Stimulated activated CD4-positive, alpha-beta T cell treated with anti-CD3 and anti-CD28 coated beads, Interleukin-2, amount 100 ng/mL, for 24 hours (primary cell): ENCODE results near the gene HYI.
"Not testable (repeated sequence)": the region's sequence is repeated elsewhere in the genome, so short reads cannot be mapped to it uniquely, and the experiment has no call there.

Source experiments
- DNase-seq, 2 donors: peaks; one replicate each; pipeline ENCODE4 v3.0.0-alpha.2; 2020

HYI gene

DNA sequence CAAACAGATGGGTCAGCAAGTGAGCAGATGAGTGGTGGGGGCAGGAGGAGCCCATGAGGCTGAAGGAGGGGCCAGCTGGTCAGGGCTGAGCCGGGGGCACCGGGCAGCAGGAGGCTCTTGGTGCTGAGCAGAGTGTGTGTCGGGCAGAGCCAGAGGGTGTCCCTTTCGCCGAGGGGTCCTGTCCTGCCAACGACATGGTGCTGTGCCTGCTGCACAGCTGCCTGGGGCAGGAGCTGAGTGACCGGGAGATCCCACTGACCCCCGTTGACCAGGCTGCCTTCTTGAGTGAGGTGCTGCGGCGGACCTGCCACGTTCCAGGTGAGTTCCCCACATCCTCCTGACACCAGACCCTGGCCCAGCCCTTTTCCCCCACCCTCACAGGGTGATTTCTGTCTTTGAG, 27.5 kb downstream of the HYI start:
- DNase-seq = no peak

DNA sequence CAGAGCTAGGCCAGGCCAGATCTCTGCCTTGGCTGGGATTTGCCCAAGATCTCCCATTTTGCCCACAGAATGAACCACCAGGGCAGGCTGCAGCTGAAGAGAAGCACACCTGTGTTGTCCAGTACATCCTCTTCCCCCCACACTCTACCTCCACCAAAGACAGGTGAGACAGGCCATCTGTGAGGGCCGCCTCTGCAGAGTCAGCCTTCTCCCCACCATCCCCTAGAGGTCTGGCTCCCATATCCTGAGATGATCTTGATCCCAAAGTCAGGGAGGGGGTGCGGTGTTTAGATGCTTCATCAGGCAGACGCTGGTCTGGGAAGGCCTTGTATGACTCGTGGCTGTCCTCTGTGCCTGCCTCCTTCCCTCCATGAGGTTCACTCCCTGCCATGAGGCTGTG, 28.7 kb downstream of the HYI start:
- no peak for DNase-seq

DNA sequence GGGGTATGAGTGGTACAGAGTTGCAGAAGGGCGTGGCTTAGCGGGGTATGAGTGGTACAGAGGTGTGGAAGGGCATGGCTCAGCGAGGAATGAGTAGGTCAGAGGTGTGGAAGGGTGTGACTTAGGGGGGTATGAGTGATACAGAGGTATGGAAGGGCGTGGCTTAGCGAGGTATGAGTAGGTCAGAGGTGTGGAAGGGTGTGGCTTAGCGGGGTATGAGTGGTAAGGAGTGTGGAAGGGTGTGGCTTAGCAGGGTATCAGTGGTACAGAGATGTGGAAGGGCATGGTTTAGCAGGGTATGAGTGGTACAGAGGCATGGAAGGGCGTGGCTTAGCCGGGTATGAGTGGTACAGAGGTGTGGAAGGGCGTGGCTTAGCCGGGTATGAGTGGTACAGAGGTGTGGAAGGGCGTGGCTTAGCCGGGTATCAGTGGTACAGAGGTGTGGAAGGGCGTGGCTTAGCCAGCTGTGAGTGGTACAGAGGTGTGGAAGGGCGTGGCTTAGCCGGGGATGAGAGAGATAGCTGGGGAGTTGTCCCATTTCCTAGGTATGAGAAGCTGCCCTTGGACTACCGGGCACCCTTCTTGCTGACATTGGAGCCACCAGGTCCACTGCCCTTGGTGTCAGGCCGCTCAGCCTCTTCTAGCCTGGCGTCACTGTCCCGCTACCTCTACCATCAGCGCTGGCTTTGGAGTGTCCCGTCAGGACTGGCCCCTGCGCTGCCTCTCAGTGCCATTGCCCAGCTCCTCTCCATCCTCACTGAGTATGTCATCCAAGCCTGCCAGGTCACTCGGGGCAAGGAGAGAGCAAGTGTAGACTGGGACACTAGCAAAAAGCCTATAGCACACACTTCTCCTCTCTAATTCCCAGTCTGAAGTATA, 29.8 kb downstream of the HYI start:
- no peak for DNase-seq

DNA sequence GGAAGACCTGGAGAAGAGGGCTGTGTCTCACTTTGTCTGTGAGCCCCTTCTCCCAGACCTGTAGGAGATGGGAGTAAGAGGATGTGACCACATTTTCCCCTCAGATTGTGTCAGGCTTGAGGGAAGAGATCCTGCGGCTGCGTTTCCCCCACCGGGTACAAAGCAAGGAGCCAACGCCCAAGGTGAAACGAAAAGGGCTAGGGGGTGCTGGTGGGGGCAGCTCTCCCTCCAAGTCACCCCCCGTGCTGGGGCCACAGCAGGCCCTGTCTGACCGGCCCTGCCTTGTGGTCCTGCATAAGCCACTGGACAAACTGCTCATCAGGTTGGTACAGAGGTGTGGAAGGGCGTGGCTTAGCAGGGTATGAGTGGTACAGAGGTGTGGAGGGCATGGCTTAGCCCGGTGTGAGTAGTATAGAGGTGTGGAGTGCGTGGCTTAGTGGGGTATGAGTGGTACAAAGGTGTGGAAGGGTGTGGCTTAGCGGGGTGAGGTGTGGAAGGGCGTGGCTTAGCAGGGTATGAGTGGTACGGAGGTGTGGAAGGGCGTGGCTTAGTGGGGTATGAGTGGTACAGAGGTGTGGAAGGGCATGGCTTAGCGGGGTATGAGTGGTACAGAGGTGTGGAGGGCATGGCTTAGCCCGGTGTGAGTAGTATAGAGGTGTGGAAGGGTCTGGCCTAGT, 30.6 kb downstream of the HYI start:
- DNase-seq = no peak

DNA sequence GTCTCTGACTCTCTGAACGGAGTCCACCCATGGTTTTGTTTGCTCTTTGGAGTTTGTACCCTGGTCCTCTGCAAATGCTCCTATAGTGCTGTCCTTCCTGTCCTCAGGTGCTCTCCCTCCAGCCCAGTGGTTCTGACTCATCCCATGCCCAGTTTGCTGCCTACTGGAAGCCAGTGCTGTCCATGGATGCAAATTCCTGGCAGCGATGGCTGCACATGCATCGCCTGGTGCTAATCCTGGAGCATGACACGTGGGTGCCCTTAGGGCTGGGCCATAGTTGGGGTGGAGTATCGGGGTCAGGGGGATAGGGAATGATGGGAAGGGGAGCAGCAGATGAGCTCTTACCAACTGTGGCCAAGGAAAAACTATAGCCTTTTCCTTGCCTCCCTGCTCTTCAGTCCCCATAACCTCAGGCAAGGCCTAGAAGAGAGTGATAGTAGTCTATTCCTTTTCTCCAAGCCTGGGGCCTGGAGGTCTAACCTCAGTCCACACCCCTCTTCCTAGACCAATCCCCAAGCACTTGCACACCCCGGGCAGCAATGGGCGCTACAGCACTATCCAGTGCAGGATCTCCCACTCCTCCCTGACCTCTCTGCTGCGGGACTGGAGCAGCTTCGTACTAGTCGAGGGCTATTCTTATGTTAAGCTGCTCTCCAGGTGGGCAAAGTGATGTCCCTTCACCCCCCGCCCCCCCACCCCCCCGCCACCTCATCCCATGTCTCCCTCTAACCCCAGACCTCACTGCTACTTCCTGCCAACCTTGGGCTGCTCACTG, 31.6 kb downstream of the HYI start:
- no peak for DNase-seq

DNA sequence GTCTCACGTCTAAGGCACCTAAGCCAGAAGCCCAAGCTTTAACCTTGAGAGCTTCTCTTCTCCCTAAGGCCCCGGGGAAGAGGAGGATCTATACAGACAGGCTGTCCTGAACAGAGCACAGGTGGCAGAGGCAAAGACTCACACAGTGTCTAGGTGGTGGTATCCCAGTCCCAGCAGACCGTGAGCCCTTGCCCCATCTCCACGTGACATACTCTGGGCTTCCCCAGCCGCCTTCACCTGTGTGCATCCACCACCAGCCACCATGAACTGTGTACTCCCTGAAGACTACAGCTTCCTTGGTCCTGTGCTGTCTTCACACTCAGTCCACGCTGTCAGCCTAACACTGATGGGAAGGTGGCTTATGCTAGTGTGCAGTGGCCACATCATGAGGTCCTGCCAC, 32.3 kb downstream of the HYI start:
- DNase-seq = no peak

DNA sequence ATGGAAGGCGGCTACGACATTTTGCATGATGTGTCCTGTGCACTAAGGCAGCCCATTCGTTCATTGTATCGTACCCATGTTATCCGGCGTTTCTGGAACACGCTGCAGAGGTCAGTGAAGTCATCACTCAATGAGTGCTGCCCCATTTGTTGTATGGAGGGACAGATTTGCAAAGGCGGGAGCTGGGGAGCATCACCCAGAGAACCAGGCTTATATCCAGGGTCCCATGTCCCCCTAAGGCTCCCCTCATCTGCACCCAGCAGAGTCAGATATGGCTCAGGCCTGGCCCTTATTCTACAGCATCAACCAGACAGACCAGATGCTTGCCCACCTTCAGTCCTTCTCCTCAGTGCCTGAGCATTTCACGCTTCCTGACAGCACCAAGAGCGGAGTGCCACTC, 32.9 kb downstream of the HYI start:
- no peak for DNase-seq

DNA sequence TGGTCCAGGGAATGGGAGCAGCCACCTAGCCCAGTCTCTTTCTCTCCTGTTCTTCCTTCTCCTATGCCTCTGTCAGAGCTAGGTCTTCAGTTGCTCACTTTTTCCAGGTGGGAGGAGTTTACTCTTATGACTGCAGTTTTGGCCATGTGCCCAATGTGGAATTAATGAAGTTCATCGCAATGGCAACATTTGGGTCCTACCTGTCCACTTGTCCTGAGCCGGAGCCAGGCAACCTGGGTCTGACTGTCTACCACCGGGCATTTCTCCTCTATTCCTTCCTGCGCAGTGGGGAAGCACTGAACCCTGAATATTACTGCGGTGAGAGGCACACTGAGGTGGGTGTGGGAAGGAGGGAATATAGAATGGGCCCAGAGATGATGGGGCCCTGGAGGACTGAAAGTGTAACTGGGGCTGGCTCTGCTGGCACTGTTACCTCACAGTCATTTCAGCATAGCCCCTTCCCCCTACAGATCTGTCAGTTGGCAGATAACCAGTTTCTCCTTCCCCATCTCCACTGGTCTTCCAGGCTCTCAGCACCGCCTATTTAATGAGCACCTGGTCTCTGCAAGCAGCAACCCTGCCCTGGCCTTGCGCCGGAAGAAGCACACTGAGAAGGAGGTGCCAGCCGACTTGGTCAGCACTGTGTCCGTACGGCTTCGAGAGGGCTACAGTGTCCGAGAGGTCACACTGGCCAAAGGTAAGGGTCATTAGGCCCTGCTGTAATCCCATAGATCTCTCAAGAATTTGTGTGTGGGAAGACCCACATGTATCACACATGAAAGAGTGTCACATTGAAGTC, 33.9 kb downstream of the HYI start:
- DNase-seq = no peak

DNA sequence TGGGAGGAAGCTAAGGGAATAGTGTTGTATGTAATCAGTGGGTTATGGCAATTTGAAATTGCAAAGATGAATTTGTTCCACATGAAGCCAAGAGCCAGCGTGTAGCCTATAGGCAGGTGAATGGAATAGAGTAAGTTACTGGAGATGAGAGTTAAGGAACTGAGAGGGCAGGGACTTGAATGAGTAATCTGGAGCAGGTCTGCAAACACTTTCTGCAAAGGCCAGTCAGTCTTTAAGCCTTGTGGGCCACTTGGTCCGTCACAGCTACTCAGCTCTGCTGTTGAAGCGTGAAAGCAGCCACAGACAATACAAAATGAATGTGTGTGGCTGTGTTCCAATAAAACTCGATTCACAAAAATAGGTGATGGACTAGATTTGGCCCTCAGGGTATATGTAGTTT, 34.9 kb downstream of the HYI start:
- DNase-seq = no peak

DNA sequence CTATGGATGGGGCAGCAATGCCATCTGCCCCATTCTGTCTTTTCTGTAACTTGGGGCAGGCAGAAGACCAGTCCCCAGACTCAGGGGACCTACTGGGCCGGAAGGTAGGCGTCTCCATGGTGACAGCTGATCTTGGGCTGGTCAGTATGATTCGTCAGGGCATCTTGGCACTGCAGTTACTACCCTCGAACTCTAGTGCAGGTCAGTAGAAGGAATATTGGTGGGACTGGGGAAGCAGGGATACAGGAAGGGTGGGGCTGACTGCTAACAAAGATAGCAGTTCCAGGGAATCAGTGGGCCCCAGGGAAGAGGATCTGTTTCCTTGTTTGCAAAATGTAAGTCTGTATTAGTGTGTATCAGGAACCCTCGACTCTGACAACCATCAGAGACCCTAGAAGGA, 37.8 kb downstream of the HYI start:
- no peak for DNase-seq

DNA sequence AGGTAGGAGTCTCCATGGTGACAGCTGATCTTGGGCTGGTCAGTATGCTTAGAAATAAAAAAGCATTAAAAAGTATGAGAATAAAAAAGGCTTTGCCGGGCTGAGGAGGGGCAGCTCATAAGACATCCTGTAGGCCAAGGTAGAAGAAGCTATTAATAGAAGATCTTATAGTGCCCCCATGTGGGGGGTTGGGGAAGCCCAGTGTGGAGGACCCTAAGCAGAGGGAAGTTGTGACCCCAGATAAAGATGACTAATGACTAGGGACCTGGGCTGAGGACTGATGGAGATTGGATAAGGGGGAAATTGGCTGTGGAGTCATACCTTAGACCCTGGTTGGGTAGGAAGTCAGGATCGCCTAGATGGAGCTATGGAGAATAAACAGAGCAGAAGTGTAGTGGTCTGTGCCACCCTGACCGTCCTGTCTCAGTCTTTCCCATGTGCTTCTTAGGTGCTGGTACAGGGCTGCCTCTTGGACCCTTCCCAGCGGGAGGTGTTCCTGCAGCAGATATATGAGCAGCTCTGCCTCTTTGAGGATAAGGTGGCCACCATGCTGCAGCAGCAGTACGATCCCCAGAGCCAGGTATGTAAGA, 39.0 kb downstream of the HYI start:
- DNase-seq = peak; percentile 62 to 74

DNA sequence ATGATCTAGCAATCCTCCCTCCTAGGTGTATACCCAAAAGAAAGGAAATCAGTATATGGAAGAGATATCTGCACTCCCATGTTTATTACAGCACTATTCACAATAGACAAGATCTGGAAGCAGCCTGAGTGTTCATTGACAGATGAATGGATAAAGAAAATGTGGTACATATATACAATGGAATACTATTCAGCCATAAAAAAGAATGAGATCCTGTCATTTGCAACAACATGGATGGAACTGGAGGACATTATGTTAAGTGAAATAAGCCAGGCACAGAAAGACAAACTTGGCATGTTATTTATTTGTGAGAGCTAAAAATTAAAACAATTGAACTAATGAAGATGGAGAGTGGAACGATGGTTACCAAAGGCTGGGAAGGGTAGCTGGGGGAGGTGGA, 40.3 kb downstream of the HYI start:
- not testable (repeated sequence) for DNase-seq

DNA sequence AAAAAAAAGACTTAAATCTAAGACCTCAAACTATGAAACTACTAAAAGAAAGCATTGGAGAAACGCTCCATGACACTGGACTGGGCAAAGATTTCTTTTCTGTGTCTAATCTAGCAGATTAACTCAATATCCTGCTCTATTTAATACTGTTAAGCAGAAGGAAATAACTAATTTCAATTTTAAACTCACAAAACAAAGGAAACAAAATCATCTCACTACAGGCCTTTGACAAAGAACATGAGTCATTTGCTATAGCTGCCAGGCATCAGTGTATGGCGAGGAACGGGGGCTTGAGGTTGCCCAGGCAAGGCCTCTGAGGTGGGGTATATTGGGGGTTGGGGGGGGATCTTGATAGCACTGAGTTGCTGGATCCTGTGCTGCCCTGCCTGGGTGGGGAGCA, 43.2 kb downstream of the HYI start:
- DNase-seq = no peak

DNA sequence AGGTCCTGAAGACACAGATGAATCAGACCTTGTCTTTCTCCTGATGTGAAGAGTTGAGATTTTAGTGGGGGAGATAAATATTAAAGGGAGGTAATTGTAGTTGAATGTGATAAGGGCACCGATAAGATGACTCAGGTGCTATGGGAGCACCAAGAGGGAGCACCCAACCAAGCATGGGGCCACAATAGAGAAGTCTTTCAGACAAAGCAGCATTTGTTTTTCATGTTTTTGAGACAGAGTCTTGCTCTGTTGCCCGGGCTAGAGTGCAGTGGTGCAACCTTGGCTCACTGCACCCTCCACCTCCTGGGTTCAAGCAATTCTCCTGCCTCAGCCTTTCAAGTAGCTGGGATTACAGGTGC, 47.9 kb downstream of the HYI start:
- no peak for DNase-seq

DNA sequence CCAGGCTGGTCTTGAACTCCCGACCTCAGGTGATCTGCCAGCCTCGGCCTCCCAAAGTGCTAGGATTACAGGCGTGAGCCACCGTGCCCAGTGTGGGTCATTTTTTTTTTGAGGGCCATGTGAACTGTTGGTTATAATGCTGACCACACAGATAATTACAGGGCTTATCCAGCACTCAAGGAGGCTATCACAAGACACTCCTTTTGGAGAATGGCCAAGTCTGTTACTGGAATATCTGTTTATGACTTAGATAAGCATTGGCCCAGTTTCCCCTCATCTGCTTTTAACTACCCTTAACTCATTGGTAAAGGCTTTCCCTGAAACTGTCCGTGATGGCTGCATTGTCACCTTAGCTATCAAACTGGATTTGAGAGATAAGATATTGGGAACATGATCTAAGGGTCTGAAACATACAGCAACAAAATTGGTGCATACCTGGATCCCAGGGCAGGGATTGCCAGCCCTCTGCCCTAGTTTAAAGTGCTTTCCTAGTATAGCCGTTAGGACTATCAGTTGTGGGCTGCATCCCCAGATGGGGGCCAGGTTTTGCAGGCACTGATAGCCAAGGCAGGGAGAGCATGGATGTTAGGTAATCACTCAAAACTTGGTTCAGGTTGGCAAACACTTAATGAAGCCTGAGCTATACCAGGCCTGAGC, 48.4 kb downstream of the HYI start:
- DNase-seq = no peak

DNA sequence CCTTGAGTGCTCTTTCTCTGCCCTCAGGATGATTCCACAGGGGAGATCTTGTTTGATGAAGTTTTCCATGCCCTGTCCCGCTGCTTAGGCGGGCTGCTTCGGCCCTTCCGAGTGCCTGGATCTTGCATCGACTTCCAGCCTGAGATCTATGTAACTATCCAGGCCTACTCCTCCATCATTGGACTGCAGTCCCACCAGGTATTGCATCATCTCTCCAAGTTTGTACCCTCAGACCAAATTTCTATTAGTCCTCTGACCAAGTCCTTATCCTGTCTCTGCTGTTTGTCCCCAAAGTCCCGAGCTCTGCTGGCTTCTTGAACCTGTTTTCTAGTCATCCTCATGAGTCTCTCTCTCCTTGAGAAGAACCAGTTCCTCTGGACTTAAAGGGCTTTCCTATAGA, 49.4 kb downstream of the HYI start:
- DNase-seq = no peak

DNA sequence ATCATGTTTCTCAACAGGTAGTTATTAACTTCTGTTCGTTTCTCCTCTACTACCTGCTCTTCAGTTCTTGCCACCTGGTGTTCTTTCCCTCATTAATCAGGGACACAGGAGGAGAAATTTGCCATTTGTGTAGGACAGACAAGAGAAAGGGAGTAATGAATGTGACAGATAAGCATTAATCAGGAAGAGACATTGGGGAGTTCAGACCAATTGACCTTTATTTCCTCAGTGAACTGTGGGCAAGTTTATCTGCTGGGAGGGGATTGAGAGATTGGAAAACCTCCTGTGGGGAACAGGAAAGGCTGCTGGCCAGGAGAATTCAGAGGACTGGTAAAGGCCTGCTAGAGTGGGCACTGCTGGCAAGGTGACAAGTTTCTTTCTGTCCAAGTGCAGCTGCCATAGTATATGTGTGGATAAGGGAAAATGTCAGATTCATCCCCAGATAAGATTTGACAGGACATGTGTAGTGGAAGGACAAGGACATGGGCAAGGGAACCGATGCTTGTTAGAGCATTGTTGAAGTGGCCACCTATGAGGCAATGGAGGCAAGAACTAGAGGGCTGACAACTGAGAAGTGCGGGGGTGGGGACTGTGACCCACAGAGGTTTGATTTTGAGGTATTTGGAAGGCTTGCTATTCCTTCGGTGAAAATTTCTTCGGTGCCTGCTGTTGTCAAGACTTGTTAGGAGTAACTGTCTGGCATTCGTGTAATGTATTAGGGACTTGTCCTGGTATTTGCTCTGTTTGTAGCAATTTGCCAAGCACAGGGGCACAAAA, 51.5 kb downstream of the HYI start:
- DNase-seq = no peak
